Body of pancreas (tissue), 4 donors: ENCODE data around the gene TFCP2L1.

Source experiments
- CTCF ChIP-seq, 7 experiments: fragments of 450-650 bp in 4 of 7; fragments of 200-600 bp in 3 of 7; sonication (generic) in 3 of 7; IDR thresholded peaks; one replicate each; pipeline ENCODE4 v1.5.1; 2016 to 2019; ENCODE audit warnings: antibody characterized with exemption in 7 of 7
- POLR2A ChIP-seq, 3 donors: fragments of 450-650 bp; IDR thresholded peaks; one replicate each; pipeline ENCODE4 v1.6.1; 2016; ENCODE audit warnings: antibody characterized with exemption in 3 of 3, mild to moderate bottlenecking in 2 of 3

- TF ChIP-seq CTCF (IDR thresholded peaks at IDR 0.05), result no peak
- TF ChIP-seq POLR2A (IDR thresholded peaks at IDR 0.05), result no peak
Observed at GRCh38 chr2:121189661-121190381, 95.2 kb downstream of the TFCP2L1 start.
